ENCODE results near the gene DIO1. TPM values are rescaled to one million over a fixed set of nuclear protein-coding genes. Genes with fewer than 3 reads are reported as not detected.
A peak's percentile ranks its signal among the peaks of the same experiment; 100 is the strongest.

DIO1 gene
- total and polyA plus RNA-seq, 8 donors, result not detected

DNA sequence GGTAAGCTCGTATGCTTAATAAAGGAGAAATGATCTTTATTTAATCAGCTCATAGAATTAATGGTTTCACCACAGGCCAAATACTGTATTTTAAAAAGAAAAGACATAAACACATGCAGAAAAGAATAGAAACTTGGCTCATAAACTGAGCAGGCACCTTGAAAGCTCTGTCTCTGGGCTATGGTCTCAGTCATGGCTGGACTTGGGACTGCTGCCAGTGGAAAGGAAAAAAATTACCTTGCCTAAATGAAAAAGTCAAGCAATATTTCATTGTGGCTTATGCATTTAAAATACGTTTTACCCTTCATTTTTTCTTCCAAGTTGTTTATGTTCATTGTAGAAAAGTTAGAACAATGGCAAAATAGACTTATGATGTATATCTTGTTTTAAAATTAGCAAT lies 60.1 kb downstream of the DIO1 start:
- TF ChIP-seq, protein P1, sequence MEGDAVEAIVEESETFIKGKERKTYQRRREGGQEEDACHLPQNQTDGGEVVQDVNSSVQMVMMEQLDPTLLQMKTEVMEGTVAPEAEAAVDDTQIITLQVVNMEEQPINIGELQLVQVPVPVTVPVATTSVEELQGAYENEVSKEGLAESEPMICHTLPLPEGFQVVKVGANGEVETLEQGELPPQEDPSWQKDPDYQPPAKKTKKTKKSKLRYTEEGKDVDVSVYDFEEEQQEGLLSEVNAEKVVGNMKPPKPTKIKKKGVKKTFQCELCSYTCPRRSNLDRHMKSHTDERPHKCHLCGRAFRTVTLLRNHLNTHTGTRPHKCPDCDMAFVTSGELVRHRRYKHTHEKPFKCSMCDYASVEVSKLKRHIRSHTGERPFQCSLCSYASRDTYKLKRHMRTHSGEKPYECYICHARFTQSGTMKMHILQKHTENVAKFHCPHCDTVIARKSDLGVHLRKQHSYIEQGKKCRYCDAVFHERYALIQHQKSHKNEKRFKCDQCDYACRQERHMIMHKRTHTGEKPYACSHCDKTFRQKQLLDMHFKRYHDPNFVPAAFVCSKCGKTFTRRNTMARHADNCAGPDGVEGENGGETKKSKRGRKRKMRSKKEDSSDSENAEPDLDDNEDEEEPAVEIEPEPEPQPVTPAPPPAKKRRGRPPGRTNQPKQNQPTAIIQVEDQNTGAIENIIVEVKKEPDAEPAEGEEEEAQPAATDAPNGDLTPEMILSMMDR (IDR thresholded peaks at IDR 0.05), result no peak
- DNase-seq, result no peak
- H3K4me1 ChIP-seq, result peaks cover 6 to 63% (median 28%) of the 10 kb centered on the region in 4 donors
- intact Hi-C loops (cut with DNase I; ENCODE audit: low total_unique reads), result no loop called here
- peak overlapping the region in 1 of 5 donors; percentile 19 for H3K27ac ChIP-seq
- no peak overlapping the region for H3K4me3 ChIP-seq
- H3K9me3 ChIP-seq, result no peaks in the 10 kb centered on the region
- peaks cover 11 to 60% (median 53%) of the 10 kb centered on the region in 4 donors for H3K36me3 ChIP-seq
- H3K27me3 ChIP-seq, result no peaks in the 10 kb centered on the region
- 64 to 81% (median 75%) methylated on average over 2 of the region's 2 CpGs for WGBS, 5 donors

DNA sequence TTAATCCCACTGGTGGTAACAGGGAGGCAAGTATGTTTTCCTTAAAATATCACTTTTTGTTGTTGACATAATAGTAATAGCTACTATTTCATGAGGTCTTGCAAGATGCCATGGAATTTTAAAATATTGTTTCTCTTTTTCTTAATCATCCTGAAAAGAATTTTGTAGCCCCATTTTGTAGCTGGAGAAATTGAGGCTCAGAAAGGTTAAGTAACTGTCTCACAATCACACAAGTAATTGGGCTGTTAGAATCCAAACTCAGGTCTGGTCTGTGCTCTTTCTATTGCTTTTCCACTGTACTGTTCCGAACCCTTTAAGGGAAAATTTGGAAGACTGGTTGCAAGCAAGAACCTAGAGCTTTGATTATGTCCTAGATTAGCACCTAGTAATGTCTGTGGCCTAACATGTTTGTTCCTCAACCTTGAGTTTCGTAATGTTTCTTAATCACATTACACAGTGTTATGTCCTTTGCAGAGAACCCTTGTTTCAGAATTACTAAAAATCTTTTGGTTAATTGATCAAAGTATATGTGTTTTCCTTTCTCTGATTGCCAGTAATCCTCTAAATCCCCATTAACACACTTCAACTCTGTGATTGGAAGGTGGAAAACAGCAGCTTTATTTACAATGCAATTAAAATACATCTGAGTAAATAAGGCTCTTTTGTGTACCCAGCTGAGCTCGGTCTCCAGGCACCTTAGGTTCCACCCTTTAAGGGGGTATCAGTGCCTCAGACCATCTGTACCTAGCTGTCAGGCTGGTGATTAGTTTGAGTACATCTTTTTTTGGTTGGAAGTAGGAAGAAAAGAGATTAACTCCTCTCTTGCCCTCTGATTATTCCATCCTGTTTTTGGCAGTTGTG lies 62.6 kb downstream of the DIO1 start:
- 50 to 66% (median 62%) methylated on average over 3 of the region's 3 CpGs for WGBS, 5 donors
- intact Hi-C loops (cut with DNase I; ENCODE audit: low total_unique reads), result no loop called here

GRCh38 chr1:53957194-53957818 lies 63.3 kb downstream of the DIO1 start:
- WGBS, 5 donors, result 44 to 52% (median 48%) methylated on average over 3 of the region's 3 CpGs
- TF ChIP-seq POLR2AphosphoS5 (IDR thresholded peaks at IDR 0.05) (no peak), POLR2A (IDR thresholded peaks at IDR 0.05) (no peak), EP300 (IDR thresholded peaks at IDR 0.05) (no peak)
- TF ChIP-seq, protein P1 (IDR thresholded peaks at IDR 0.05), result no peak
- Histone ChIP-seq H3K9me3 (no peaks in the 10 kb centered on the region), H3K36me3 (peaks cover 28 to 77% (median 70%) of the 10 kb centered on the region in 4 donors), H3K4me3 (no peak overlapping the region), H3K27me3 (no peaks in the 10 kb centered on the region), H3K4me1 (peaks cover 0 to 36% (median 18%) of the 10 kb centered on the region in 4 donors), H3K27ac (peak overlapping the region in 3 of 5 donors; percentile 4 to 50 (median 28))
- DNase-seq, result peak in 1 of 2 donors; percentile 9
- intact Hi-C loops (cut with DNase I; ENCODE audit: low total_unique reads), result no loop called here

More for the DNA sequence above, 62.6 kb downstream of the DIO1 start:
- H3K36me3 ChIP-seq, result peaks cover 27 to 77% (median 70%) of the 10 kb centered on the region in 4 donors
- DNase-seq, result peak in 1 of 2 donors; percentile 25
- TF ChIP-seq POLR2A (IDR thresholded peaks at IDR 0.05) (no peak), POLR2AphosphoS5 (IDR thresholded peaks at IDR 0.05) (no peak), EP300 (IDR thresholded peaks at IDR 0.05) (no peak)
- TF ChIP-seq, protein P1 (IDR thresholded peaks at IDR 0.05), result no peak
- no peak overlapping the region for H3K4me3 ChIP-seq
- H3K27ac ChIP-seq, result peak overlapping the region in 3 of 5 donors; percentile 4 to 50 (median 28)
- no peaks in the 10 kb centered on the region for H3K27me3 ChIP-seq
- H3K4me1 ChIP-seq, result peaks cover 0 to 41% (median 18%) of the 10 kb centered on the region in 4 donors
- H3K9me3 ChIP-seq, result no peaks in the 10 kb centered on the region

GRCh38 chr1:53959664-53960250 lies 65.8 kb downstream of the DIO1 start:
- peak in 1 of 2 donors; percentile 49 for DNase-seq
- no peak overlapping the region for H3K4me3 ChIP-seq
- H3K4me1 ChIP-seq, result peaks cover 0 to 18% (median 14%) of the 10 kb centered on the region in 4 donors
- intact Hi-C loops (cut with DNase I; ENCODE audit: low total_unique reads), result no loop called here
- TF ChIP-seq POLR2AphosphoS5 (IDR thresholded peaks at IDR 0.05), result no peak
- TF ChIP-seq, protein P1 (IDR thresholded peaks at IDR 0.05), result peak in 5 of 7 experiments; percentile 40 to 68 (median 48)
- H3K9me3 ChIP-seq, result no peaks in the 10 kb centered on the region
- H3K27me3 ChIP-seq, result no peaks in the 10 kb centered on the region
- peaks cover 46 to 77% (median 71%) of the 10 kb centered on the region in 4 donors for H3K36me3 ChIP-seq
- H3K27ac ChIP-seq, result no peak overlapping the region

All from stomach (tissue), 9 donors.